ENCODE results near the gene UBE2R2.

DNA sequence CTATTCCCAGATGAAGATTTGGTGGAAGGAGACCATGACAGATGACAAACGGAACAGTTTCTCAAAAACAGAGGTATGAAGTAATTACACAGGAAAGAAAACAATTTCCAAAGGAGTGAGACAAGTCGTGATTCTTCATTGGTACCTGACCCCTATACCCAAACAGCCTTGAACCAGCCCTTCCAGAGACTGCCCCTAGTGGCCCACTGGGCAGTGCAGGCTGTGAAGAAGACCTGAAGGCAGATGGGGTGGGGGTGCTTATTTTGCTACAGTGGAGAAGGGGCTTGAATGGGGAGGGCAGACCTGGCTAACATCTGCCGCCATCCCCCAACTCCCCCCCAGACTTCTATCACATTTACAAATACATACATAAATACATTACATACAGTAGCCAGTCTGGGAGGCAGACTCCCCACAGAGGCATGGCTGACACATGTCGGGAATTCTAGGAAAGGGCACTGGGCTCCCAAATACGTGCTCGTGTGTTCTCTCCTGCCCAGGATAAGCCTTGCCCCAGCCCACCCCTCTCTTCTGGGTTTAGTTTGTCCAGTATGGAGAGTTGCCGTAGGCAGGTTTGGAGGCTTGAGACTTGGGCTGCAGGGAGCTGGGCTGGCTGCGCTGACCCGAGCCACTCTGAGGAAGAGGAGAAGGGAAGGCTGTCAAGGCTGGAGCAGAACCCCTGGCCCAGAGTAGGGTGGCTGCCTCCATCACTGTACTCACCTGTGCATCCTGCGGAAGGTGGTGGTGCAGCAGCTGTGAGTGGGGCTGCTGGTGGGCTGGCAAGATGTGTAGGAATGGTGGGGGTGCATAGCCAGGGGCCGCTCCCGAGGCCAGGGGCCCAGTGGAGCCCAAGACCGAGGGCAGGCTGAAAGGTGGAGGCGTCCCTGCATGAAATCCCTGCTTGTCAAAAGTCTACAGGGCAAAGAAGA lies 105.3 kb downstream of the UBE2R2 start:
- TF ChIP-seq, protein P1, sequence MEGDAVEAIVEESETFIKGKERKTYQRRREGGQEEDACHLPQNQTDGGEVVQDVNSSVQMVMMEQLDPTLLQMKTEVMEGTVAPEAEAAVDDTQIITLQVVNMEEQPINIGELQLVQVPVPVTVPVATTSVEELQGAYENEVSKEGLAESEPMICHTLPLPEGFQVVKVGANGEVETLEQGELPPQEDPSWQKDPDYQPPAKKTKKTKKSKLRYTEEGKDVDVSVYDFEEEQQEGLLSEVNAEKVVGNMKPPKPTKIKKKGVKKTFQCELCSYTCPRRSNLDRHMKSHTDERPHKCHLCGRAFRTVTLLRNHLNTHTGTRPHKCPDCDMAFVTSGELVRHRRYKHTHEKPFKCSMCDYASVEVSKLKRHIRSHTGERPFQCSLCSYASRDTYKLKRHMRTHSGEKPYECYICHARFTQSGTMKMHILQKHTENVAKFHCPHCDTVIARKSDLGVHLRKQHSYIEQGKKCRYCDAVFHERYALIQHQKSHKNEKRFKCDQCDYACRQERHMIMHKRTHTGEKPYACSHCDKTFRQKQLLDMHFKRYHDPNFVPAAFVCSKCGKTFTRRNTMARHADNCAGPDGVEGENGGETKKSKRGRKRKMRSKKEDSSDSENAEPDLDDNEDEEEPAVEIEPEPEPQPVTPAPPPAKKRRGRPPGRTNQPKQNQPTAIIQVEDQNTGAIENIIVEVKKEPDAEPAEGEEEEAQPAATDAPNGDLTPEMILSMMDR (conservative IDR thresholded peaks at IDR 0.05 in 1 of 2, IDR thresholded peaks at IDR 0.05 in 1 of 2; ENCODE audit: low read depth in 1 of 2, low read length in 2 of 2), result peak; percentile 64 to 80
- TF ChIP-seq EZH2 (IDR thresholded peaks at IDR 0.05; ENCODE audit: low read length, missing control alignments), result no peak

Measured in fibroblast of lung (primary cell).